Esophagus squamous epithelium (tissue), 4 donors: ENCODE measurements around the gene OGFOD3.

Experiments used
- CTCF ChIP-seq, 6 experiments: fragments of 450-650 bp in 4 of 6; fragments of 200-600 bp in 2 of 6; sonication (generic) in 2 of 6; IDR thresholded peaks; one replicate each; pipeline ENCODE4 v1.5.1; 2016 to 2019; ENCODE audit warnings: antibody characterized with exemption in 6 of 6, mild to moderate bottlenecking in 4 of 6, moderate library complexity in 4 of 6
- POLR2A ChIP-seq, 4 donors: fragments of 450-650 bp; IDR thresholded peaks; one replicate each; pipeline ENCODE4 v1.6.1; 2017; ENCODE audit warnings: antibody characterized with exemption in 4 of 4, mild to moderate bottlenecking in 4 of 4, moderate library complexity in 3 of 4

- no peak for TF ChIP-seq POLR2A (IDR thresholded peaks at IDR 0.05)
- TF ChIP-seq CTCF (IDR thresholded peaks at IDR 0.05), result no peak
These were observed 17.5 kb upstream of the OGFOD3 start for GRCh38 chr17:82435601-82436583.
